RKO (cell line): ENCODE data around the gene OGT.
"Not testable (repeated sequence)": the region's sequence is repeated elsewhere in the genome, so short reads cannot be mapped to it uniquely, and the experiment has no call there.

Experiments
- DNase-seq: peaks from one replicate; pipeline ENCODE4 v3.0.0-alpha.2; 2016; ENCODE audit warnings: low spot score

Gene OGT

GRCh38 chrX:71532753-71533425 is at the start of gene OGT:
OGT (plus strand) TSS chrX:71533104; CDS start chrX:71533300, 196 bp downstream.
- DNase-seq = peak; percentile 96

- DNase-seq = no peak
Observed at GRCh38 chrX:71487814-71488213, 45.1 kb upstream of the OGT start.

- DNase-seq = no peak
Observed at GRCh38 chrX:71489540-71489939, 43.4 kb upstream of the OGT start.

GRCh38 chrX:71492231-71493065 is 40.5 kb upstream of the OGT start:
- no peak for DNase-seq

GRCh38 chrX:71493111-71493613 is 39.7 kb upstream of the OGT start:
- DNase-seq = no peak

GRCh38 chrX:71495979-71496378 is 36.9 kb upstream of the OGT start:
- not testable (repeated sequence) for DNase-seq

- no peak for DNase-seq
Observed at GRCh38 chrX:71496476-71496875, 36.4 kb upstream of the OGT start.

- not testable (repeated sequence) for DNase-seq
Observed at GRCh38 chrX:71502080-71502479, 30.8 kb upstream of the OGT start.

GRCh38 chrX:71504346-71504745 is 28.6 kb upstream of the OGT start:
- no peak for DNase-seq

- no peak for DNase-seq
Observed at GRCh38 chrX:71509289-71509688, 23.6 kb upstream of the OGT start.

- no peak for DNase-seq
Observed at GRCh38 chrX:71510161-71510560, 22.7 kb upstream of the OGT start.

- not testable (repeated sequence) for DNase-seq
Observed at GRCh38 chrX:71513731-71514130, 19.2 kb upstream of the OGT start.

GRCh38 chrX:71514367-71515037 is 18.4 kb upstream of the OGT start:
- no peak for DNase-seq

- DNase-seq = no peak
Observed at GRCh38 chrX:71515038-71515396, 17.9 kb upstream of the OGT start.

GRCh38 chrX:71525316-71525715 is 7.6 kb upstream of the OGT start:
- no peak for DNase-seq

- peak; percentile 89 for DNase-seq
Observed at GRCh38 chrX:71532078-71532752, 689 bp upstream of the OGT start.

- no peak for DNase-seq
Observed at GRCh38 chrX:71533516-71533850, 579 bp downstream of the OGT start.

GRCh38 chrX:71533851-71534561 is 1.1 kb downstream of the OGT start:
- peak; percentile 52 for DNase-seq

- DNase-seq = peak; percentile 19
Observed at GRCh38 chrX:71534773-71535544, 2.1 kb downstream of the OGT start.

- DNase-seq = no peak
Observed at GRCh38 chrX:71536285-71536684, 3.4 kb downstream of the OGT start.

GRCh38 chrX:71537743-71538142 is 4.8 kb downstream of the OGT start:
- no peak for DNase-seq
